WTC11 (cell line): ENCODE data around the gene STAC2.

ENCODE experiments used
- CBFB ChIP-seq: sonication (generic); formaldehyde crosslinking; IDR thresholded peaks from 2 replicates; pipeline ENCODE4 v1.8.1; 2022; ENCODE audit warnings: mild to moderate bottlenecking, low read depth, missing genetic modification reagents
- ETV6 ChIP-seq: sonication (generic); formaldehyde crosslinking; IDR thresholded peaks from 2 replicates; pipeline ENCODE4 v1.8.1; 2022; ENCODE audit warnings: mild to moderate bottlenecking, missing genetic modification reagents
- GTF2I ChIP-seq: fragments of 250-450 bp; sonication (Bioruptor Pico); conservative IDR thresholded peaks from 2 replicates; pipeline ENCODE4 v1.4.0; 2021; ENCODE audit warnings: mild to moderate bottlenecking
- NR3C1 ChIP-seq: sonication (generic); formaldehyde crosslinking; conservative IDR thresholded peaks from 2 replicates; pipeline ENCODE4 v1.8.1; 2023; ENCODE audit warnings: low read depth, mild to moderate bottlenecking, missing genetic modification reagents
- TEAD4 ChIP-seq: sonication (generic); formaldehyde crosslinking; IDR thresholded peaks from 2 replicates; pipeline ENCODE4 v1.8.0; 2022; ENCODE audit warnings: mild to moderate bottlenecking, missing genetic modification reagents
- ZNF121 ChIP-seq: sonication (generic); formaldehyde crosslinking; IDR thresholded peaks from 2 replicates; pipeline ENCODE4 v1.8.0; 2023; ENCODE audit warnings: missing genetic modification reagents
- TF ChIP-seq, protein P1 (sequence below): sonication (generic); formaldehyde crosslinking; IDR thresholded peaks from 2 replicates; pipeline ENCODE4 v1.8.1; 2022; ENCODE audit warnings: low read depth, mild to moderate bottlenecking, moderate library complexity, missing genetic modification reagents, borderline replicate concordance
- TF ChIP-seq, protein P2 (sequence below): fragments of 200-600 bp; IDR thresholded peaks from 2 replicates; pipeline ENCODE4 v1.8.0; 2022; ENCODE audit warnings: antibody characterized with exemption
- TF ChIP-seq, protein P3 (sequence below): sonication (generic); formaldehyde crosslinking; conservative IDR thresholded peaks from 2 replicates; pipeline ENCODE4 v1.8.1; 2023; ENCODE audit warnings: mild to moderate bottlenecking, low read depth, missing genetic modification reagents, moderate library complexity

DNA sequence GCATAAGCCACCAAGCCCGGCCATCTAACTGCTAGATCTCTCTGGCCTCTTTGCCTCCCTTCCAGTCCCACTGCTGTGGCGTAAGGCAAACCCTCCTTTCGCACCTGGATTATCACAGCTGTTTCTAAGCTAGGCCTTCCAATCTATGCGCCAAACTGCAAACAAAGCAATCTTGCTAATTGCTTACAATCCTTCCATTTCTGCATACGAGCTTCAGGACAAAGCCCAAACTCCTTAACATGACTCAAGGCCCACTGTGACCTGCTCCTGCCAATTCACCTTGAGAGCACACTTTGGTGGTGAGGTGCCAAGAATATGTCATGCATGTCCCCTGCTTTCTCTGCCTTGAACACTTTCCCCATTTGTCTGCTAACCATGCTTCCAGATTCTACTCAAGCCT is 53.8 kb downstream of the STAC2 start:
- TF ChIP-seq, protein P1, sequence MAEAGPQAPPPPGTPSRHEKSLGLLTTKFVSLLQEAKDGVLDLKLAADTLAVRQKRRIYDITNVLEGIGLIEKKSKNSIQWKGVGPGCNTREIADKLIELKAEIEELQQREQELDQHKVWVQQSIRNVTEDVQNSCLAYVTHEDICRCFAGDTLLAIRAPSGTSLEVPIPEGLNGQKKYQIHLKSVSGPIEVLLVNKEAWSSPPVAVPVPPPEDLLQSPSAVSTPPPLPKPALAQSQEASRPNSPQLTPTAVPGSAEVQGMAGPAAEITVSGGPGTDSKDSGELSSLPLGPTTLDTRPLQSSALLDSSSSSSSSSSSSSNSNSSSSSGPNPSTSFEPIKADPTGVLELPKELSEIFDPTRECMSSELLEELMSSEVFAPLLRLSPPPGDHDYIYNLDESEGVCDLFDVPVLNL (CRISPR knock-in tag), result no peak
- TF ChIP-seq ETV6, result no peak
- TF ChIP-seq NR3C1, result no peak
- TF ChIP-seq, protein P2, sequence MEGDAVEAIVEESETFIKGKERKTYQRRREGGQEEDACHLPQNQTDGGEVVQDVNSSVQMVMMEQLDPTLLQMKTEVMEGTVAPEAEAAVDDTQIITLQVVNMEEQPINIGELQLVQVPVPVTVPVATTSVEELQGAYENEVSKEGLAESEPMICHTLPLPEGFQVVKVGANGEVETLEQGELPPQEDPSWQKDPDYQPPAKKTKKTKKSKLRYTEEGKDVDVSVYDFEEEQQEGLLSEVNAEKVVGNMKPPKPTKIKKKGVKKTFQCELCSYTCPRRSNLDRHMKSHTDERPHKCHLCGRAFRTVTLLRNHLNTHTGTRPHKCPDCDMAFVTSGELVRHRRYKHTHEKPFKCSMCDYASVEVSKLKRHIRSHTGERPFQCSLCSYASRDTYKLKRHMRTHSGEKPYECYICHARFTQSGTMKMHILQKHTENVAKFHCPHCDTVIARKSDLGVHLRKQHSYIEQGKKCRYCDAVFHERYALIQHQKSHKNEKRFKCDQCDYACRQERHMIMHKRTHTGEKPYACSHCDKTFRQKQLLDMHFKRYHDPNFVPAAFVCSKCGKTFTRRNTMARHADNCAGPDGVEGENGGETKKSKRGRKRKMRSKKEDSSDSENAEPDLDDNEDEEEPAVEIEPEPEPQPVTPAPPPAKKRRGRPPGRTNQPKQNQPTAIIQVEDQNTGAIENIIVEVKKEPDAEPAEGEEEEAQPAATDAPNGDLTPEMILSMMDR, result no peak
- TF ChIP-seq TEAD4 (CRISPR knock-in tag), result no peak
- TF ChIP-seq ZNF121 (CRISPR knock-in tag), result no peak
- no peak for TF ChIP-seq CBFB (CRISPR knock-in tag)
- TF ChIP-seq, protein P3, sequence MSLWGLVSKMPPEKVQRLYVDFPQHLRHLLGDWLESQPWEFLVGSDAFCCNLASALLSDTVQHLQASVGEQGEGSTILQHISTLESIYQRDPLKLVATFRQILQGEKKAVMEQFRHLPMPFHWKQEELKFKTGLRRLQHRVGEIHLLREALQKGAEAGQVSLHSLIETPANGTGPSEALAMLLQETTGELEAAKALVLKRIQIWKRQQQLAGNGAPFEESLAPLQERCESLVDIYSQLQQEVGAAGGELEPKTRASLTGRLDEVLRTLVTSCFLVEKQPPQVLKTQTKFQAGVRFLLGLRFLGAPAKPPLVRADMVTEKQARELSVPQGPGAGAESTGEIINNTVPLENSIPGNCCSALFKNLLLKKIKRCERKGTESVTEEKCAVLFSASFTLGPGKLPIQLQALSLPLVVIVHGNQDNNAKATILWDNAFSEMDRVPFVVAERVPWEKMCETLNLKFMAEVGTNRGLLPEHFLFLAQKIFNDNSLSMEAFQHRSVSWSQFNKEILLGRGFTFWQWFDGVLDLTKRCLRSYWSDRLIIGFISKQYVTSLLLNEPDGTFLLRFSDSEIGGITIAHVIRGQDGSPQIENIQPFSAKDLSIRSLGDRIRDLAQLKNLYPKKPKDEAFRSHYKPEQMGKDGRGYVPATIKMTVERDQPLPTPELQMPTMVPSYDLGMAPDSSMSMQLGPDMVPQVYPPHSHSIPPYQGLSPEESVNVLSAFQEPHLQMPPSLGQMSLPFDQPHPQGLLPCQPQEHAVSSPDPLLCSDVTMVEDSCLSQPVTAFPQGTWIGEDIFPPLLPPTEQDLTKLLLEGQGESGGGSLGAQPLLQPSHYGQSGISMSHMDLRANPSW, result no peak
- TF ChIP-seq GTF2I, result no peak
